ENCODE data around the gene AASDHPPT. TPM values are rescaled to one million over a fixed set of nuclear protein-coding genes. Genes with fewer than 3 reads are reported as not detected.

AASDHPPT gene
- total RNA-seq, 1 experiment from 2014 or later, result 63.4 TPM

DNA sequence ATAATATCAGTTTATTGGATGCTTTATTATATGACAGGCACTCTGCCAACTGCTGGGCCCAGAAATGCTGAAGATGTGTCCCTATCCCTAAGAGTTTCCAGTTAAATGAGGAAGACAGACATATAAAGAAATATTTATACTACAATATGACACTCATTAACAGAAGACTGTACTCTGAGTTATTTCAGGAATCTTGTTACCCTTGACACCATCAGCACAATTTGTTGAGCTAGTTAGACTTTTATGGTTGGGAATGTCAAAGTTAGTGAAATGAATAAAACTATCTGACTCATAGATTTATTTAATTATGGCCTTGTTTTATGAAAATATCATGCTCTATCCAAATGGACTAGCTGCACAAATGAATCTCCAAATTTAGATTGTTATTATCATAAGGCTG, 29.8 kb upstream of the AASDHPPT start:
- Histone ChIP-seq H3K36me3 (ENCODE audit: control insufficient read depth, insufficient read depth, low read length) (no peaks in the 10 kb centered on the region), H3K27ac (ENCODE audit: low read length) (no peak overlapping the region), H3K4me1 (ENCODE audit: control insufficient read depth, insufficient read depth, low read length) (no peaks in the 10 kb centered on the region), H3K27me3 (ENCODE audit: control insufficient read depth, insufficient read depth, low read length) (no peaks in the 10 kb centered on the region; the same call in 1 of the 2 replicates), H3K9me3 (ENCODE audit: control insufficient read depth, insufficient read depth, low read depth, low read length) (no peaks in the 10 kb centered on the region), H3K4me3 (ENCODE audit: low read depth in 2 of 2, low read length in 2 of 2) (no peak overlapping the region)
- in situ Hi-C loops (cut with HindIII; ENCODE audit: low pct_unique_long_range_greater_than_20kb, low sequenced_read_pairs), result no loop called here
- CTCF ChIA-PET, result no interaction called here
- POLR2A ChIA-PET, result no interaction called here
- no peak for DNase-seq (ENCODE audit: low read depth, low spot score)
- TF ChIP-seq, protein P1, sequence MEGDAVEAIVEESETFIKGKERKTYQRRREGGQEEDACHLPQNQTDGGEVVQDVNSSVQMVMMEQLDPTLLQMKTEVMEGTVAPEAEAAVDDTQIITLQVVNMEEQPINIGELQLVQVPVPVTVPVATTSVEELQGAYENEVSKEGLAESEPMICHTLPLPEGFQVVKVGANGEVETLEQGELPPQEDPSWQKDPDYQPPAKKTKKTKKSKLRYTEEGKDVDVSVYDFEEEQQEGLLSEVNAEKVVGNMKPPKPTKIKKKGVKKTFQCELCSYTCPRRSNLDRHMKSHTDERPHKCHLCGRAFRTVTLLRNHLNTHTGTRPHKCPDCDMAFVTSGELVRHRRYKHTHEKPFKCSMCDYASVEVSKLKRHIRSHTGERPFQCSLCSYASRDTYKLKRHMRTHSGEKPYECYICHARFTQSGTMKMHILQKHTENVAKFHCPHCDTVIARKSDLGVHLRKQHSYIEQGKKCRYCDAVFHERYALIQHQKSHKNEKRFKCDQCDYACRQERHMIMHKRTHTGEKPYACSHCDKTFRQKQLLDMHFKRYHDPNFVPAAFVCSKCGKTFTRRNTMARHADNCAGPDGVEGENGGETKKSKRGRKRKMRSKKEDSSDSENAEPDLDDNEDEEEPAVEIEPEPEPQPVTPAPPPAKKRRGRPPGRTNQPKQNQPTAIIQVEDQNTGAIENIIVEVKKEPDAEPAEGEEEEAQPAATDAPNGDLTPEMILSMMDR (IDR thresholded peaks at IDR 0.05), result no peak
- TF ChIP-seq SIN3A (IDR thresholded peaks at IDR 0.05; ENCODE audit: borderline replicate concordance, insufficient read depth, low read depth, low read length) (no peak), POLR2AphosphoS5 (IDR thresholded peaks at IDR 0.05; ENCODE audit: low read depth, low read length) (no peak), TCF7L2 (IDR thresholded peaks at IDR 0.05; ENCODE audit: low read depth, low read length) (no peak)
- TF ChIP-seq, protein P2, sequence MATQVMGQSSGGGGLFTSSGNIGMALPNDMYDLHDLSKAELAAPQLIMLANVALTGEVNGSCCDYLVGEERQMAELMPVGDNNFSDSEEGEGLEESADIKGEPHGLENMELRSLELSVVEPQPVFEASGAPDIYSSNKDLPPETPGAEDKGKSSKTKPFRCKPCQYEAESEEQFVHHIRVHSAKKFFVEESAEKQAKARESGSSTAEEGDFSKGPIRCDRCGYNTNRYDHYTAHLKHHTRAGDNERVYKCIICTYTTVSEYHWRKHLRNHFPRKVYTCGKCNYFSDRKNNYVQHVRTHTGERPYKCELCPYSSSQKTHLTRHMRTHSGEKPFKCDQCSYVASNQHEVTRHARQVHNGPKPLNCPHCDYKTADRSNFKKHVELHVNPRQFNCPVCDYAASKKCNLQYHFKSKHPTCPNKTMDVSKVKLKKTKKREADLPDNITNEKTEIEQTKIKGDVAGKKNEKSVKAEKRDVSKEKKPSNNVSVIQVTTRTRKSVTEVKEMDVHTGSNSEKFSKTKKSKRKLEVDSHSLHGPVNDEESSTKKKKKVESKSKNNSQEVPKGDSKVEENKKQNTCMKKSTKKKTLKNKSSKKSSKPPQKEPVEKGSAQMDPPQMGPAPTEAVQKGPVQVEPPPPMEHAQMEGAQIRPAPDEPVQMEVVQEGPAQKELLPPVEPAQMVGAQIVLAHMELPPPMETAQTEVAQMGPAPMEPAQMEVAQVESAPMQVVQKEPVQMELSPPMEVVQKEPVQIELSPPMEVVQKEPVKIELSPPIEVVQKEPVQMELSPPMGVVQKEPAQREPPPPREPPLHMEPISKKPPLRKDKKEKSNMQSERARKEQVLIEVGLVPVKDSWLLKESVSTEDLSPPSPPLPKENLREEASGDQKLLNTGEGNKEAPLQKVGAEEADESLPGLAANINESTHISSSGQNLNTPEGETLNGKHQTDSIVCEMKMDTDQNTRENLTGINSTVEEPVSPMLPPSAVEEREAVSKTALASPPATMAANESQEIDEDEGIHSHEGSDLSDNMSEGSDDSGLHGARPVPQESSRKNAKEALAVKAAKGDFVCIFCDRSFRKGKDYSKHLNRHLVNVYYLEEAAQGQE (IDR thresholded peaks at IDR 0.05; ENCODE audit: insufficient read depth in 1 of 2, low read depth in 2 of 2, low read length in 1 of 2), result no peak
- no peak for ATAC-seq
- BruUV-seq (replicated peaks), result no TSS peak
- intact Hi-C loops (cut with micrococcal nuclease; ENCODE audit: unreplicated experiment), result no loop called here

DNA sequence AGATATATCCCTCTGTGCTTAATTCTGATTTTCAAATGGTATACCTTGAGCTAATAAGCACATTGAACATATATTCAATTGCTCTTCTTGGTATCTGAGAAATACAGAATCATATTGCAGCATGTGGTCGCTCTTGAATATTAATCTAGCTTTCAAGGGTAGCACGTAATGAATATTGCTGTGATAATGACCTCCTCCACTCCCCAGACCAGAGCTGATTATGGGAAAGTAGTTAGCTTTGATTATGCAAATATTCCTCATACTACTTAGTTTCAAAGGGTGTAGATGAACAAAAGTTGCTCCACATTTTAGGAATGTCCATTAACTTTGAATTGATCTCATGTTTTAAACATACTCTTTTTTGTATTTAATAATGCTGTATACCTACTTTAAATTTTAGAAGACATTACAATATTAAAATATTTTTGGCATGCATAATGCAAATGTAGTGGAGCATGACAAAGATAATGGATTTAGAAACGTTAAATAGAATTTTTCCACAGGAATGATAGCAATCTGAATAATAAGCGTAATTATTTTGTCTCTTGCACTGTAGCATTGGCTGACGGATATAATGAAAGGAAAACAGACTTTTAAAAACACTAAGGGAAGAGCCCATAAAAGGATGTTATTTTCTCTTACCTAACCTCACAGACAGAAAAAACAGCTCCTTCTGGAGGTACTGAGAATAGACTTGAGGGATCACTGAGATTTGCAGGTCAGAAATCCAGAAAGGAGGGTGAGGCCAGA, 27.6 kb upstream of the AASDHPPT start:
- ChIA-PET POLR2A (no interaction called here), CTCF (no interaction called here)
- Histone ChIP-seq H3K9me3 (ENCODE audit: control insufficient read depth, insufficient read depth, low read depth, low read length) (no peaks in the 10 kb centered on the region), H3K27me3 (ENCODE audit: control insufficient read depth, insufficient read depth, low read length) (no peaks in the 10 kb centered on the region; the same call in 1 of the 2 replicates), H3K4me3 (ENCODE audit: low read depth in 2 of 2, low read length in 2 of 2) (no peak overlapping the region), H3K36me3 (ENCODE audit: control insufficient read depth, insufficient read depth, low read length) (no peaks in the 10 kb centered on the region), H3K27ac (ENCODE audit: low read length) (no peak overlapping the region), H3K4me1 (ENCODE audit: control insufficient read depth, insufficient read depth, low read length) (no peaks in the 10 kb centered on the region)
- BruUV-seq (replicated peaks), result no TSS peak
- intact Hi-C loops (cut with micrococcal nuclease; ENCODE audit: unreplicated experiment), result no loop called here
- no peak for DNase-seq (ENCODE audit: low read depth, low spot score)
- no peak for TF ChIP-seq POLR2AphosphoS5 (IDR thresholded peaks at IDR 0.05; ENCODE audit: low read depth, low read length)
- TF ChIP-seq SIN3A (IDR thresholded peaks at IDR 0.05; ENCODE audit: borderline replicate concordance, insufficient read depth, low read depth, low read length), result no peak
- TF ChIP-seq, protein P1 (IDR thresholded peaks at IDR 0.05), result no peak
- TF ChIP-seq, protein P2 (IDR thresholded peaks at IDR 0.05; ENCODE audit: insufficient read depth in 1 of 2, low read depth in 2 of 2, low read length in 1 of 2), result no peak
- no peak for TF ChIP-seq TCF7L2 (IDR thresholded peaks at IDR 0.05; ENCODE audit: low read depth, low read length)
- in situ Hi-C loops (cut with HindIII; ENCODE audit: low pct_unique_long_range_greater_than_20kb, low sequenced_read_pairs), result no loop called here
- ATAC-seq, result no peak

All from Panc1 (cell line).